Hepatocyte (in vitro differentiated cells): ENCODE data around the gene DSCAML1.
"Not testable (repeated sequence)": the region's sequence is repeated elsewhere in the genome, so short reads cannot be mapped to it uniquely, and the experiment has no call there.

Experiments used
- CTCF ChIP-seq: fragments of 200-600 bp; sonication (generic); IDR thresholded peaks from 2 replicates; pipeline ENCODE4 v1.5.1; 2016; ENCODE audit warnings: antibody characterized with exemption, mild to moderate bottlenecking; ENCODE audit not compliant: poor library complexity
- EZH2 ChIP-seq: fragments of 200-600 bp; sonication (generic); IDR thresholded peaks from 2 replicates; pipeline ENCODE4 v1.6.1; 2016; ENCODE audit warnings: antibody characterized with exemption, mild to moderate bottlenecking, borderline replicate concordance
- EZH2phosphoT487 ChIP-seq: fragments of 200-600 bp; sonication (generic); IDR thresholded peaks from one replicate; pipeline ENCODE4 v1.6.1; 2018; ENCODE audit warnings: antibody characterized with exemption, mild to moderate bottlenecking, low read depth, moderate library complexity; ENCODE audit not compliant: unreplicated experiment, severe bottlenecking

- TF ChIP-seq EZH2phosphoT487, CTCF, EZH2: not testable (repeated sequence)
Observed at GRCh38 chr11:117398618-117399017, 398.4 kb downstream of the DSCAML1 start.
